ENCODE measurements around the gene LETMD1. TPM values are rescaled to one million over a fixed set of nuclear protein-coding genes. Genes with fewer than 3 reads are reported as not detected.

LETMD1 gene
- total and polyA plus RNA-seq, 2 of the 4 experiments (the other 2 are of a cell fraction): 27.6 to 40.1 TPM

- Histone ChIP-seq H4K20me1 (ENCODE audit: insufficient read depth, low read length) (peaks cover 7% of the 10 kb centered on the region; the same call in 1 of the 2 replicates), H2BK5ac (ENCODE audit: low read depth, low read length, poor library complexity, severe bottlenecking) (peak within 1 kb of the TSS; percentile 86), H3K9me3 (ENCODE audit: control insufficient read depth, insufficient read depth, low read length) (no peaks in the 10 kb centered on the region), H4K91ac (ENCODE audit: insufficient read depth, low read depth, low read length) (peak within 1 kb of the TSS; percentile 72), H3K56ac (ENCODE audit: extremely low read depth, insufficient read depth, low read length) (peak within 1 kb of the TSS; percentile 46), H3K23ac (ENCODE audit: low read depth, low read length) (peak within 1 kb of the TSS; percentile 85), H3K4me3 (ENCODE audit: insufficient read depth, low read depth, low read length) (peak within 1 kb of the TSS; percentile 76), H2BK20ac (ENCODE audit: low read depth, low read length) (peak within 1 kb of the TSS; percentile 75), H3K27me3 (ENCODE audit: control insufficient read depth, insufficient read depth, low read length) (no peaks in the 10 kb centered on the region), H2BK120ac (ENCODE audit: low read depth, low read length) (peak within 1 kb of the TSS; percentile 84), H3K4me1 (ENCODE audit: control insufficient read depth, insufficient read depth, low read length) (peaks cover 6% of the 10 kb centered on the region), H3K9me1 (ENCODE audit: insufficient read depth, low read length) (0 out of 2 replicates have a peak, but pooled peaks cover 2% of the 10 kb centered on the region), H2AK9ac (replicated peaks; ENCODE audit: low read depth, low read length, poor library complexity) (peak within 1 kb of the TSS; percentile 85), H3K9ac (ENCODE audit: low read depth, low read length) (peak within 1 kb of the TSS; percentile 86), H3K4ac (ENCODE audit: low read depth, low read length) (peak within 1 kb of the TSS; percentile 95), H3K14ac (replicated peaks; ENCODE audit: low read depth, low read length) (peak within 1 kb of the TSS; percentile 88), H3K18ac (ENCODE audit: low read depth, low read length) (peak within 1 kb of the TSS; percentile 92), H3K27ac (ENCODE audit: insufficient read depth, low read length) (peak within 1 kb of the TSS; percentile 95), H4K8ac (ENCODE audit: low read depth in 2 of 2, low read length in 2 of 2) (peak within 1 kb of the TSS; percentile 79 to 99), H2AFZ (replicated peaks; ENCODE audit: low read length, poor library complexity) (peak within 1 kb of the TSS; percentile 99), H2AK5ac (ENCODE audit: low read depth, low read length) (peak within 1 kb of the TSS; percentile 68), H3K4me2 (ENCODE audit: low read depth, low read length) (peak within 1 kb of the TSS; percentile 100), H3K36me3 (ENCODE audit: control insufficient read depth, insufficient read depth, low read length) (no peaks in the 10 kb centered on the region), H3K79me1 (ENCODE audit: low read depth in 1 of 2, low read length in 2 of 2) (peaks cover 18 to 39% of the 10 kb centered on the region in 2 experiments), H2BK15ac (ENCODE audit: low read depth, low read length) (peak within 1 kb of the TSS; percentile 66; the same call in 1 of the 3 replicates), H4K5ac (ENCODE audit: low read depth, low read length) (peak within 1 kb of the TSS; percentile 95)
- ChIA-PET CTCF (interaction anchor here (0.6 to 1.5 kb wide), 2 partner anchors 17 to 265 kb away, joined by 3 to 4 read pairs; no protein-coding TSS in a partner anchor), POLR2A (ENCODE audit: unreplicated experiment) (interaction anchor here (0.6 kb wide), 2 partner anchors 445 to 1449 kb away, joined by 4 to 5 read pairs; no protein-coding TSS in a partner anchor)
- no TSS peak for BruUV-seq (replicated peaks)
- in situ Hi-C loops (cut with MboI; ENCODE audit: low sequenced_read_pairs) (no loop called here), intact Hi-C loops (cut with micrococcal nuclease) (loop anchor here (10.0 kb wide), 1 partner anchor 261 kb away; the partner anchor contains the start of gene ATF1), dilution Hi-C loops (cut with HindIII; ENCODE audit: low sequenced_read_pairs, unreplicated experiment) (no loop called here)
- peak; percentile 90 for DNase-seq
- ATAC-seq (ENCODE audit: low read depth): peak; percentile 93
- 0% methylated on average over 49 of the region's 74 CpGs; no CpG with 5 or more reads in 1 of the 2 experiments for WGBS, 2 experiments (ENCODE audit: extremely low coverage in 2 of 2, insufficient read length in 1 of 2)
- peak; percentile 39; the same call in 1 of the 2 replicates for TF ChIP-seq FOS (IDR thresholded peaks at IDR 0.05; ENCODE audit: low read depth, low read length)
- peak; percentile 82; the same call in 1 of the 2 replicates for TF ChIP-seq MXI1 (IDR thresholded peaks at IDR 0.05; ENCODE audit: borderline replicate concordance, low read depth, low read length)
- no peak for TF ChIP-seq RFX5 (IDR thresholded peaks at IDR 0.05; ENCODE audit: low read depth, low read length)
- TF ChIP-seq NFE2L2 (IDR thresholded peaks at IDR 0.05; ENCODE audit: low read depth, low read length): no peak
- no peak for TF ChIP-seq RCOR1 (IDR thresholded peaks at IDR 0.05; ENCODE audit: insufficient replicate concordance, low read length)
- TF ChIP-seq BHLHE40 (IDR thresholded peaks at IDR 0.05; ENCODE audit: low read depth, low read length): peak; percentile 55
- peak; percentile 44; the same call in 1 of the 2 replicates for TF ChIP-seq MAZ (IDR thresholded peaks at IDR 0.05; ENCODE audit: borderline replicate concordance, low read depth, low read length)
- TF ChIP-seq SMC3 (IDR thresholded peaks at IDR 0.05; ENCODE audit: low read depth, low read length): no peak
- 0 out of 2 replicates have a peak, but pooled peaks have one; percentile 6 for TF ChIP-seq CTCF (conservative IDR thresholded peaks at IDR 0.05; ENCODE audit: low read depth, low read length)
- TF ChIP-seq CHD1 (IDR thresholded peaks at IDR 0.05; ENCODE audit: low read depth, low read length): no peak; the same call in 1 of the 2 replicates
- peak; percentile 58 for TF ChIP-seq USF2 (IDR thresholded peaks at IDR 0.05; ENCODE audit: low read depth, low read length)
- TF ChIP-seq POLR2A (IDR thresholded peaks at IDR 0.05; ENCODE audit: low read depth, low read length): 0 out of 2 replicates have a peak, but pooled peaks have one; percentile 46
- no peak for TF ChIP-seq MAFK (IDR thresholded peaks at IDR 0.05; ENCODE audit: low read depth, low read length)
Measured at GRCh38 chr12:51025836-51026638, 22.1 kb upstream of the LETMD1 start, which contains the start of gene SLC11A2. TSS of gene SLC11A2 (minus strand) at chr12:51026384. CDS start at chr12:51010728, 15,656 bp downstream.

All from IMR-90 (cell line).